ENCODE results near the gene KCTD17.

Gene KCTD17

GRCh38 chr22:37107816-37108621, 56.5 kb downstream of the KCTD17 start:
- no peak for DNase-seq

- DNase-seq: no peak
These were observed 57.8 kb downstream of the KCTD17 start, which contains the start of gene TMPRSS6 for GRCh38 chr22:37109242-37109917. TSS of gene TMPRSS6 (minus strand) at chr22:37109713. CDS start at chr22:37103417, 6,296 bp downstream.

- DNase-seq: no peak
These were observed 59.7 kb downstream of the KCTD17 start for GRCh38 chr22:37111156-37111717.

GRCh38 chr22:37112084-37112728, 60.7 kb downstream of the KCTD17 start:
- no peak for DNase-seq
